GM12873 (cell line): ENCODE data around the gene FAM89A.

Experiments
- TF ChIP-seq, protein P1 (sequence below): IDR thresholded peaks from 2 replicates; pipeline ENCODE4 v1.5.1; 2012; ENCODE audit warnings: low read depth, mild to moderate bottlenecking, moderate library complexity, low read length, control low read depth; ENCODE audit not compliant: insufficient read depth; ENCODE audit errors: missing control alignments

FAM89A gene

DNA sequence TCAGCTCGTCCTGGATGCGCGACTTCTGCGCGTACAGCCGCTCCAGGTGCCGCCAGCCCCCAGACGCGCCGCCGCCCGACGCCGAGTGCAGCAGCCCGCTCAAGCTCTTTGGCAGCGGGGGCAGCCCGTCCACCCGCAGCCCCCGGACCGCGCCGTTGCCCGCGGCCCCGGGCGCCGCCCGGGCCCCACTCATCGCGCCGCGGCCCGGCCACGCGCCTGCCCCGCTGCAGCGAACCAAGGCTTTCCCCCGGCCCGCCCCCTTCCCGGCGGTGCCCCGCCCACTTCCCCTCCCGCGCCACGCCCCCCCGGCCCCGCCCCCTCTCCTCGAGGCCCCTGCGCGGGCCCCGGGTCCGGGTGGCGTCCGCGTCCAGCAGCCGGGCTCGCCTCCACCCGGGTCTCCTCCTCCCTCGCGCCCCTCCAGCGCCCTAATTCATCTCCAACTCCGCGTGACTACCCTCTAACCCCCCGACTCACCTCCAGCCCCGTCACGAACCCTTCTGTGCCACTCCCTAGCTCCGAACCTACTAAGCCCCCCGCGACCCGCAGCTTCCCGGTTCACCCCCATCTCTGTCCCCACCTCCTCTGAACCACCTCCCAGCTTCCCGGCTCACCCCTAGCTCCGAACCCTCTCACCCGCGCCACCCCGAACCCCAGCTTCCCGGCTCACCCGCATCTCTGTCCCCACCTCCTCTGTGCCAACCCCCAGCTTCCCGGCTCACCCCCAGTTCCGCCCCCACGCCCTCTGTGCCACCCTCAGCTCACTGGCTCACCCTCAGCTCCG is at the start of gene FAM89A:
Gene FAM89A, minus strand, starts transcription at position 236 of the 781 bp plus-strand sequence. Its CDS starts 43 bp downstream, at position 193.
- TF ChIP-seq, protein P1, sequence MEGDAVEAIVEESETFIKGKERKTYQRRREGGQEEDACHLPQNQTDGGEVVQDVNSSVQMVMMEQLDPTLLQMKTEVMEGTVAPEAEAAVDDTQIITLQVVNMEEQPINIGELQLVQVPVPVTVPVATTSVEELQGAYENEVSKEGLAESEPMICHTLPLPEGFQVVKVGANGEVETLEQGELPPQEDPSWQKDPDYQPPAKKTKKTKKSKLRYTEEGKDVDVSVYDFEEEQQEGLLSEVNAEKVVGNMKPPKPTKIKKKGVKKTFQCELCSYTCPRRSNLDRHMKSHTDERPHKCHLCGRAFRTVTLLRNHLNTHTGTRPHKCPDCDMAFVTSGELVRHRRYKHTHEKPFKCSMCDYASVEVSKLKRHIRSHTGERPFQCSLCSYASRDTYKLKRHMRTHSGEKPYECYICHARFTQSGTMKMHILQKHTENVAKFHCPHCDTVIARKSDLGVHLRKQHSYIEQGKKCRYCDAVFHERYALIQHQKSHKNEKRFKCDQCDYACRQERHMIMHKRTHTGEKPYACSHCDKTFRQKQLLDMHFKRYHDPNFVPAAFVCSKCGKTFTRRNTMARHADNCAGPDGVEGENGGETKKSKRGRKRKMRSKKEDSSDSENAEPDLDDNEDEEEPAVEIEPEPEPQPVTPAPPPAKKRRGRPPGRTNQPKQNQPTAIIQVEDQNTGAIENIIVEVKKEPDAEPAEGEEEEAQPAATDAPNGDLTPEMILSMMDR, result no peak

DNA sequence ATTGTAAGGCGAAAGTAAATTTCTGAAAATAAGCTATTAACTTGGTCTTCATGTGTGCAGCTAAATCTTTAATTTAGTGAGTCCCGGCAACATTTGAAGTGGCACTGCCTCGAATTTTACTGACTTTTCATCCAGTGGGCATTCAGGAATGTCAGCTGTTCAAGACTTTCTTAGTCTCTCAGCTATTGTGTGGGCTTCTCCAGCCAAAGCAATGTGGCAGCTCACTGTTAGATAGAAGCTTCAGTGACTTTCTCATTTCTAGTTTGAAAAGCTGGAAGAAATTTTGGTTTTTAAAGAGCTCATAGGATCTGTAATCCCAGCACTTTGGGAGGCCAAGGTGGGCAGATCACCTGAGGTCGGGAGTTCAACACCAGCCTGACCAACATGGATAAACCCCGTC is 44.3 kb upstream of the FAM89A start:
- TF ChIP-seq, protein P1, result no peak

DNA sequence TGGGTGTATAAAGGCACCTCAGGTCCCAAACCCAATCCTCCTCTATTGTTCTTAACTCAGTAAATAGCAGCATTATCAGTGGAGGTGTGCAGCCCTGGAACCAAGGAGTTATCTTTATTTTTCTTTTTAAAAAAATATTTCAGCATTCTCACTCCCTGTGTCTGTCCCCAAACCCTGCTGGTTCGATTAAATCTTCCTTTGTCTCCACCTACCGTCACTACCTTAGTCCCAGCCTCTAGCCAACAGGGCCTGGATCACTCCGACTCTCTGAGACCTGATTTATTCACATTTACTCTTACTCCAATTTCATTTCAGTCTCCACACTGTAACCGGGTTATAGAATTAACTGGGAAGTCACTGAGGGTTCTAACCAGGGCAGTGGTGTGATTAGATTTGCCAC is 39.1 kb upstream of the FAM89A start:
- TF ChIP-seq, protein P1, result no peak

DNA sequence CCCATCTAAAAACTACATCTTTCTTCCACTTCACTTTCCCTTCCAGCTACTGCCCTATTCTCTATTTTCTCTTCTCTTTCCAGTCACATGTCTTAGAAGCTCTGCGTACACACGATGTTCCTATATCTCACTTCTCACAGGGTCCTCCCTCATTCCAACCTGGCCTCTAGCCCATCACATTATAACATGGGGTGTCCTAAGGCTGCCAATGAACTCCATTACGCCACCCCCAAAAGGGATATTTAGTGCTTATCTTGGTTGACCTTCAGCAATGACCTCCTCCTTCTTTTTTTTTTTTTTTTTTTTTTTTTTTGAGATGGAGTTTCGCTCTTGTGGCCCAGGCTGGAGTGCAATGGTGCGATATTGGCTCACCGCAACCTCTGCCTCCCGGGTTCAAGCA is 38.2 kb upstream of the FAM89A start:
- TF ChIP-seq, protein P1, result no peak

DNA sequence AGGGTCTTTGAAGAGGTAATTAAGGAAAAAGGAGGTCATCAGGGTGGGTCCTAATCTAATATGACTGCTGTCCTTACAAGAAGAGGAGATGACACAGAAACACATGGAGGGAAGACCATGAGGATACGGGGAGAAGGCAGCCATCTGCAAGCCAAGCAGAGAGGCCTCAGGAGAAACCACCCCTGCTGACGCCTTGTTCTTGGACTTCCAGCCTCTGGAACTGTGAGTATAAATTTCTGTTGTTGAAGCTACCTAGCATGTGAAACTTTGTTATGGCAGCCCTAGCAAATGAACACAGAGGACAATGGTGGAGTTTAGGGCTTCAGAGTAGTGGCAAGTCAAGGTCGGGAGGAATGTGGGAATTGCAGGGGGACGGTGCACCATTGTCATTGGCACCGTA is 36.7 kb upstream of the FAM89A start:
- TF ChIP-seq, protein P1, result no peak

DNA sequence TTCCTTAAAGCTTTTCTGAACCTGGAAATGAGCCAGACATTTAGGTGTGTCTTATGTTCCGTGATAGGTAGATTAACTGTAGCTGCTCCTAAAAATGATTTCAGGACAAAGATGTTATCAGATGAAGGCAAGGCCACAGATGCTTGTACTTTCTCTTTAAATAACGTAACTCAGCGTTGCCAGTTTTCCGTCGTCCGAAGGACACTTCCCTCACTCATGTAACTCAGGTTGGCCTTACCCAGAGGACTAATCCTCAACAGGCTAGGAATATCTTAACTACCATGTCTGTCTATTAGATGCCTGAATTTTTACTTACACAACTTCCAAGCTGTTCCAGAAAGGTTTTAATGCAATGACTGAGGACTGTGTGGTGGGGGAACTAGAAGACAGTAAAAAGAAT is 35.4 kb upstream of the FAM89A start:
- TF ChIP-seq, protein P1, result no peak

DNA sequence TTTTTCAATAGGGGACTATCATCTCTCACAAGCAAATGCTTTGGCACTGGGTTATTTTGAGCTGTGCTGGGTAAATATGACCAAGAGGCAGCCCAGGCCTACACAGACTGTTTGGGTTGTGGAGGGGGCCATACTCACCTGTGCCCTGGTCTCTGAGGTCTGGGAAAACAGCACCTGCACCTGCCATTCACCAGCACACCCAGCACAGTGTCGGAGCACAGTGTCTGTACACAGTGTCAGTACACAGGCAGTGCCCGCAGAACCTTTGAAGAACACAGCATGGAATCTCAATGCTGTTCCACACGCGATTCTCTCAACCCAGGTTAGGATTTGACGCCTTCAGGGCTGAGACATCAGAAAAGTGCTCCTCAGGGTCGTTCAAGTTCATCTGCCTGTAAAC is 35.0 kb upstream of the FAM89A start:
- TF ChIP-seq, protein P1, result no peak
